ENCODE measurements around the gene PAX5.

Gene PAX5

GRCh38 chr9:36987891-36988290 lies 46.2 kb downstream of the PAX5 start:
- no peak for DNase-seq (ENCODE audit: low read depth in 3 of 3)

GRCh38 chr9:36987409-36987808 lies 46.7 kb downstream of the PAX5 start:
- no peak for DNase-seq (ENCODE audit: low read depth in 3 of 3)

DNA sequence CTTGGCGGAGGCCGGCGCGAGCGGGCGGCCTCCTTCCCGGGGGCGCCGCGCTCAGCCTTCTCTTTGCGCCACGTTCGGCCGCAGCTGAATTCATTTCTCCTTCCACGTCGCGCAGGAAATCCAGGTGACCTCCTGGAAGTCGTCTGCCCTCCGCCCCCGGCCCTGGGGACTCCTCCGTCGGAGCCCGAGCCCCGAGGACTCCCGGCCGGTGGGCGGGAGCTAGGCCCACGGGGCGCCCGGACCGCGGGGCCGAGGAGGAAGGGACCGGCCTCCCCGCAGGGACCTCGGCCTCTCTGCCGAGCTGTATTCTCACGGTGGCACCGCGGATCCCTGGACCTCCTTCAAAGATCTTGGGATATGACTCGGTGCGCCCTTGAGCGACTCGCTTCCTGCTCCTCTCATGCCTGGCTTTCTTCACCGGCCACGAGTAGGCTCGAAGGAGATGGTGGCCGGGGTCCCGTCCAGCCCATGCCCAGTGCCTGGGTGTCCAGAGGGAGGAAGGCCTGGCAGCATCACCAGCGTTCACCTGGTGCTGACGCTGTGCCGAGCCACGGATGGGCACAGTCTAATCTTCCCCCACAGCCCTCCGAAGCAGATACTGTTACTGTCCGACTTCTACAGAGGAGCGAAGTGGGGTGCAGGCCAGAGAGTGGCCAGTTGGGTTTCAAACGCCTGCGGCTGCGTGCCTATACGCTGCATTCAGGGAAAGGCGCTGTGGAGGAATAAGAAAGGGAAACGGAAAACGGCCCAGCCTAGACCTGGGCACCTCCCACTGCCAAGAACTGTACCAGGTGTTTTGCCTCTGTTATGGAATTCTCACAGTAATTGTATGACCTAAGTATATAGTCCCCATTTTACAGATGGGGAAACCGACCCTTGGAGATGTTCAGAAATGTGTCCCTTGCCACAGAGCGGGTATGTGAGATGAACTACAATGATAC lies 47.3 kb downstream of the PAX5 start:
- DNase-seq (ENCODE audit: low read depth in 3 of 3) = no peak

DNA sequence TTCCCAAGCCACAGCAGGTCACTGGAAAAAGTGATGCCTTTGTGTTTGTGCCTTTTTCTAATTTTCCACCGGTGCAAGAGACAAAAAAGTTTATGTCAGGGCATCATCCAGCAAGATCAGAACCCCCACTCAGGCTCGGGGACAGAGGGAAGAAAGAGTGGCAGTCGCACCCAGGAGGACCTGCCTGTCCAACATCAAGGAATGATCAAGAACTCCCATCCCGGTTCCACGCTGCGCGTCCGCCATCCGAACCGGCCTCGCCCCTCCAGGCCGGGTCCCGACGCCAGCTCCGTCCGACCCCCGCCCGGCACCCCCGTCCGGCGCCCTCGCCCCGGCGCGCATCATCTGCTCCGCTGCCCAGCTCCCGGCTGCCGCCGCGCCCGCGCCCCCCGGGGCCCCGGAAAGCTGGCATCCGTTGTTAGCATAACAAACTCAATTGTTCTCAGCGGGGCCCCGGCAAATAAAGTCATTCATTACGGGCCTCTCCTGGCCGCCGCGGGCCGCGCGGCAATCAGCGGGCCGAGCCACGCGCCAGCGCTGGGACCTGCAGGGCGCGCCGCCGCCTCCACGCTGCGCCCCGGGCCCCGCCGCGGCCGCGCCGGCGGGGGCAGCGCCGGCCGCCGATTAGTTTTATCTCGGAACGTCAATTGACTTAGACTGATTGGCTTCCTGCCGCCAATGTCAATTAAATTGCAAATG lies 48.1 kb downstream of the PAX5 start:
- no peak for DNase-seq (ENCODE audit: low read depth in 3 of 3)

DNA sequence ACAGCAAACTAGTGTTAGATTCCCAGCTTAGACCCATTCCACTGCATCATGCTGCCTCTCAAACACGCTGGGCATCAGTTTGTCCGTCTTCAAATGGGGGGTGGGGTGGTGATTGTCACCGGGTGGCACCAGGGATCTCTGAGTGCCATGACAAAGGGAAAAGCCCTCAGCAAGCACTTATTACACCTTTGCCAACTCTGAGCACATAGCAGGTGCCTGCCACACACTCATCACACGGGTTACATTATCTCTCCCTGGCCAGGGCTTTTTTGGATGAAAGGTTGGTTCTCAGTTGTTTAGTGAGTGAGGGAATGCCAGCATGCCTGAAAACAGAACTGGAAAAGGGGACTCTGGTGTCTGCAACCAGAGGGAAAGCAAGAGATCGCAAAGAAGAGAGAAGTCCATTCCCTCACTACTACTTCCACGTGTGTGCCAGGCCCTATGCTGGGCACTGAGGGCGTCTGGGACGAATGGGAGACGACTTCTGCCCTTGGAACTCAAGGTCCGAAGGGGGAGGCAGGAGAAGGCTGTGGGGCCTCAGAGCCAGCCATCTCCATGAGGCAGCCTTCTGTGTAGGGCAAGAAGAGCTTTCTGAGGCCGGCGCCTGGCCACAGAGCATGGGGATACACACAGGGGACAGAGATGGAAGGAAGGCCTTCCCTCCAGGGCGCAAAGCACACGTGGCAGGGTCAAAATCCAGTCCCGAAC lies 48.9 kb downstream of the PAX5 start:
- no peak for DNase-seq (ENCODE audit: low read depth in 3 of 3)

GRCh38 chr9:36980148-36980974 lies 53.7 kb downstream of the PAX5 start:
- no peak for DNase-seq (ENCODE audit: low read depth in 3 of 3)

- no peak for DNase-seq (ENCODE audit: low read depth in 3 of 3)
Observed at GRCh38 chr9:36976371-36977030, 57.6 kb downstream of the PAX5 start.

DNA sequence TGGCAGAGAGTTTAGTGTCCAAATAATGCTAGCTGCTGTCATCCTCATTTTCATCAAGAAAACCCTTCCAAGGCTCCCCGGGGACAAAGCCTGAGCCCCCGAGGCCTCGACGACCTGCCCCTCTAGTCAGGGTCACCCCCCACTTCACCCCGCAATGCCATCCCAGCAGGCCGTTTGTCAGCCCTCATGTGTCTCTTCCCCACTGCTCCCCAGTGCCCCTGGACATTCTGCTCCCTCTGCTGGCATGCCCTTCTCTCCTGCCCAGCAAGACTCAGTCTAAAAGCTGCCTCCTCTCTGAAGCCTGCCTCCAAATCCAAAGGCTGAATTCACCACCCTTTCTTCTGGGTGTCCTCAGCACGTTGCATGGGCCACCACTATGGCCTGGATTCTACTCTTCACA lies 59.3 kb downstream of the PAX5 start:
- no peak for DNase-seq (ENCODE audit: low read depth in 3 of 3)

DNA sequence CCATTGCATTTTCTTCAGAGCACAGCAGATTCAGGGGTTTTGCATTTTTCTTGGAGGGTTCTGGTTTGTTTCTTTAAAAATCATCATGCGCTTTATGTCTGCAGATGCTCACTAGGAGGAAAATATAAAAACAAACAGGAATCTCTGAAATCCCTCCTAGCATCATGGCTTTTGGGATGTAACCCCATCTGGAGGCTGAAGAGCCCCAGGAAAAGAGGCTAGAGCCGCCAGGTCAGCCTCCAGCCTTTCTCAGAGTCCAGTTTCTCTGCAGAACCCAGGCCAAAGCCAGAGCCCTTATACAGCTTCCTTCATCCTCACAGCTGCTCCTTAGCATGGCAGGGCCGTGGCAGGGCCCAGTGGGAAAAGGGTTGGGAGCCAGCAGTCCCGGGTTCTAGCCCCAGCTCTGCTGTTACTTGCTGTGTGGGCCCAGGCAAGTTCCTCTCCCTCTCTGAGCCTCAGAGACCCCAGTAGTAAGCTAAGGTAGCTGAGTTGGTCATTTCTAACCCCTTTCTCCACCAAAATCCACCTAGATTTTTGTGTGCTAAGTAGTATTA lies 62.1 kb downstream of the PAX5 start:
- DNase-seq (ENCODE audit: low read depth in 3 of 3) = no peak

GRCh38 chr9:36970007-36970888 lies 63.8 kb downstream of the PAX5 start:
- DNase-seq (ENCODE audit: low read depth in 3 of 3) = no peak

- DNase-seq (ENCODE audit: low read depth in 3 of 3) = no peak
Observed at GRCh38 chr9:36969216-36969771, 64.8 kb downstream of the PAX5 start.

- no peak for DNase-seq (ENCODE audit: low read depth in 3 of 3)
Observed at GRCh38 chr9:36968574-36969215, 65.4 kb downstream of the PAX5 start.

- no peak for DNase-seq (ENCODE audit: low read depth in 3 of 3)
Observed at GRCh38 chr9:36967997-36968396, 66.1 kb downstream of the PAX5 start.

- no peak for DNase-seq (ENCODE audit: low read depth in 3 of 3)
Observed at GRCh38 chr9:36966371-36967097, 67.5 kb downstream of the PAX5 start.

DNA sequence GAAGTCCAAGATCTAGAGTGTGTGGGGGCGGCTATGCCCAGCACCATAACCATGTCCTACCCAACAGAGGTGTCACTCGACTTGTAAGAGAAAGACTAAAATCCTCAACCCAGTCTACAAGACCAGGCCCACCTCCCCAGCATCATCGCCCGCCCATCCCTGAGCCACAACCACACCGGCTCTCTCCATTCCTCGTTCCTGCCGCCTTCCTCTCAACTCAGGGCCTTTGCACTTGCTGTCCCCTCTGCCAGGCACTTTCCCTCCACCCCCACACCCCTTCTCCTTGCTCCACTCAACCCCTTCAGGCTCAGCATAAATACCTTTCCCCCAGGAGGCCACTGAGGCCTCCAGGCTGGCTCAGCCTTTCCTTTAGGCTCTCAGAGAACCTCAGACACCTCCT lies 69.3 kb downstream of the PAX5 start:
- DNase-seq (ENCODE audit: low read depth in 3 of 3) = no peak

DNA sequence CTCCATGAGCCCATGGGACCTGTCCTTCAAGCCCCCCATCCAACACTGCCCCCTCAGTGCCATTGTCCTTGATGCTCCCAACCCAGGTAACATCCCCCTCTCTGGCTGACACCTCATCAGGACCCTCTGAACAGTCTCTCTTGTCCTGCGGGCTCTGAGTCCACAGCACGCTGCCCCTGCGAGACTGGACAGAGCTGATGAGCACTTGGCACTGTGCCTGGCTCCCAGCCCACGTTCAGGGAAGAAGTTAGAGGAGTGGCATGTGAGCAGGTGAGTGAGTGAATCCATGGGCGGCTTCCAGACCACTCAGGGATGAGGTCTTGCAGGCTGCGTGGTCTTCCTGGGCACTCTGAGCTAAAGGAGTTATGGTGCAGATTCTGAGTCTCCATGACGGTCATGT lies 70.7 kb downstream of the PAX5 start:
- DNase-seq (ENCODE audit: low read depth in 3 of 3) = no peak

DNA sequence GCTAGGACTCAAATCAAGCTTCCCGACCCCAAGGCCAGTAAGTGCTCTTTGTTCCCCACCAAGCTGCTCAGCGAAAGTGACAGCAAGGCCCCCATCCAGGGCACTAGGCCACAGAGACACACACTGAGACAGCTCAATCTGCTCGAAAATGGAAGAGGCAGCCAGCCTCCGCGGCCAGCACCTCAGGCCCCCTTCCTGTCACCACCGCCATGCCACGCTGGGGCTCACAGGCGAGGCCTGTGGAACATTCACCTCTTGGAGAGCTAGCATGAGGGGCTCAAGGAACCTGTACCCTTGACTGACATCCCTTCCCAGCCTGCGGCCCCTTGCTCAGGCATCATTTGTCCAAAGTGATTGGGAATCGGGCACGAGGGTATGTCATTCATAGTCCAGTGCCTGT lies 71.4 kb downstream of the PAX5 start:
- no peak for DNase-seq (ENCODE audit: low read depth in 3 of 3)

Data from stimulated activated CD4-positive, alpha-beta T cell treated with anti-CD3 and anti-CD28 coated beads, TNF-alpha, amount 100 ng/mL, for 48 hours (primary cell).